ENCODE data around the gene IL4R. TPM values are rescaled to one million over a fixed set of nuclear protein-coding genes. Genes with fewer than 3 reads are reported as not detected.
A peak's percentile ranks its signal among the peaks of the same experiment; 100 is the strongest.

The IL4R gene
- total RNA-seq, 2 donors from 2014 or later: 30.7 to 89.2 TPM

GRCh38 chr16:27310576-27311447, 3.0 kb upstream of the IL4R start:
- Histone ChIP-seq H3K9me3 (no peaks in the 10 kb centered on the region), H3K4me1 (replicated peaks) (peaks cover 6% of the 10 kb centered on the region), H3K27ac (no peak overlapping the region), H3K4me3 (no peak overlapping the region), H3K36me3 (no peaks in the 10 kb centered on the region), H3K27me3 (replicated peaks; ENCODE audit: insufficient read depth) (no peaks in the 10 kb centered on the region)
- 67% methylated on average over 16 of the region's 16 CpGs for WGBS
- intact Hi-C loops (cut with DNase I): loop anchor here (5.0 kb wide), 1 partner anchor 56 kb away; no protein-coding TSS in a partner anchor
- no peak for DNase-seq (ENCODE audit: low spot score)
- no peak for TF ChIP-seq POLR2A (IDR thresholded peaks at IDR 0.05)
- TF ChIP-seq CTCF (IDR thresholded peaks at IDR 0.05): no peak
- TF ChIP-seq POLR2AphosphoS5 (IDR thresholded peaks at IDR 0.05): no peak

GRCh38 chr16:27311448-27311830, 2.3 kb upstream of the IL4R start:
- 66% methylated on average over 8 of the region's 8 CpGs for WGBS
- no peak overlapping the region for H3K27ac ChIP-seq
- TF ChIP-seq CTCF (IDR thresholded peaks at IDR 0.05): no peak
- no peak for TF ChIP-seq POLR2A (IDR thresholded peaks at IDR 0.05)
- no peak for TF ChIP-seq POLR2AphosphoS5 (IDR thresholded peaks at IDR 0.05)
- peaks cover 6% of the 10 kb centered on the region for H3K4me1 ChIP-seq (replicated peaks)
- H3K27me3 ChIP-seq (replicated peaks; ENCODE audit: insufficient read depth): no peaks in the 10 kb centered on the region
- no peaks in the 10 kb centered on the region for H3K36me3 ChIP-seq
- intact Hi-C loops (cut with DNase I): loop anchor here (5.0 kb wide), 1 partner anchor 56 kb away; no protein-coding TSS in a partner anchor
- no peak for DNase-seq (ENCODE audit: low spot score)
- no peaks in the 10 kb centered on the region for H3K9me3 ChIP-seq
- no peak overlapping the region for H3K4me3 ChIP-seq

GRCh38 chr16:27311897-27312303, 1.9 kb upstream of the IL4R start:
- Histone ChIP-seq H3K4me1 (replicated peaks) (peaks cover 6% of the 10 kb centered on the region), H3K9me3 (no peaks in the 10 kb centered on the region), H3K4me3 (no peak overlapping the region), H3K36me3 (no peaks in the 10 kb centered on the region), H3K27me3 (replicated peaks; ENCODE audit: insufficient read depth) (no peaks in the 10 kb centered on the region), H3K27ac (no peak overlapping the region)
- DNase-seq (ENCODE audit: low spot score): no peak
- TF ChIP-seq CTCF (IDR thresholded peaks at IDR 0.05): no peak
- TF ChIP-seq POLR2AphosphoS5 (IDR thresholded peaks at IDR 0.05): no peak
- no peak for TF ChIP-seq POLR2A (IDR thresholded peaks at IDR 0.05)
- intact Hi-C loops (cut with DNase I): loop anchor here (5.0 kb wide), 1 partner anchor 55 kb away; no protein-coding TSS in a partner anchor
- 73% methylated on average over 7 of the region's 7 CpGs for WGBS

- peak overlapping the region; percentile 91 to 92 for H3K27ac ChIP-seq
- H3K4me1 ChIP-seq (replicated peaks): peaks cover 6% of the 10 kb centered on the region
- no peaks in the 10 kb centered on the region for H3K9me3 ChIP-seq
- H3K36me3 ChIP-seq: no peaks in the 10 kb centered on the region
- intact Hi-C loops (cut with DNase I): loop anchor here (5.0 kb wide), 1 partner anchor 54 kb away; no protein-coding TSS in a partner anchor
- no peak for DNase-seq (ENCODE audit: low spot score)
- H3K4me3 ChIP-seq: peak overlapping the region; percentile 76 to 79
- no peaks in the 10 kb centered on the region for H3K27me3 ChIP-seq (replicated peaks; ENCODE audit: insufficient read depth)
- TF ChIP-seq CTCF (IDR thresholded peaks at IDR 0.05) (no peak), POLR2AphosphoS5 (IDR thresholded peaks at IDR 0.05) (no peak), POLR2A (IDR thresholded peaks at IDR 0.05) (no peak)
- 70% methylated on average over 11 of the region's 11 CpGs for WGBS
Observed at GRCh38 chr16:27312580-27313421, 973 bp upstream of the IL4R start.
